MM.1S (cell line): ENCODE measurements around the gene PAXX.

Source experiments
- DNase-seq: peaks from one replicate; pipeline ENCODE4 v3.0.0-alpha.2; 2015
- H2AFZ ChIP-seq: fragments of 300-600 bp; sonication (generic); 2 replicates; pipeline ENCODE4 v1.6.0; 2016; ENCODE audit warnings: antibody characterized with exemption, low read length
- H3F3A ChIP-seq: fragments of 300-600 bp; sonication (generic); 2 replicates; pipeline ENCODE4 v1.6.1; 2016; ENCODE audit warnings: mild to moderate bottlenecking, antibody characterized with exemption, low read length, moderate library complexity, mixed read lengths; ENCODE audit not compliant: insufficient read depth
- H3K27ac ChIP-seq: fragments of 300-600 bp; sonication (generic); 2 replicates; pipeline ENCODE4 v1.5.1; 2016; ENCODE audit warnings: mild to moderate bottlenecking, low read length
- H3K27me3 ChIP-seq: fragments of 300-600 bp; sonication (generic); replicated peaks from 2 replicates; pipeline ENCODE4 v1.6.0; 2016; ENCODE audit warnings: low read length; ENCODE audit not compliant: insufficient read depth
- H3K36me3 ChIP-seq: fragments of 300-600 bp; sonication (generic); replicated peaks from 2 replicates; pipeline ENCODE4 v1.6.1; 2016; ENCODE audit warnings: mild to moderate bottlenecking, low read length, mixed read lengths; ENCODE audit not compliant: insufficient read depth
- H3K4me1 ChIP-seq: fragments of 300-600 bp; sonication (generic); 2 replicates; pipeline ENCODE4 v1.6.1; 2016; ENCODE audit warnings: low read length, mixed read lengths
- H3K4me2 ChIP-seq: fragments of 300-600 bp; sonication (generic); 2 replicates; pipeline ENCODE4 v1.6.0; 2016; ENCODE audit warnings: low read depth, low read length
- H3K4me3 ChIP-seq: fragments of 300-600 bp; sonication (generic); 2 replicates; pipeline ENCODE4 v1.5.1; 2016; ENCODE audit warnings: low read length, mixed read lengths
- H3K79me2 ChIP-seq: fragments of 300-600 bp; sonication (generic); 2 replicates; pipeline ENCODE4 v1.6.1; 2016; ENCODE audit warnings: mixed run types, low read length, mixed read lengths
- H3K9ac ChIP-seq: fragments of 300-600 bp; sonication (generic); 2 replicates; pipeline ENCODE4 v1.6.1; 2016; ENCODE audit warnings: low read length, mixed read lengths
- H3K9me2 ChIP-seq: fragments of 300-600 bp; sonication (generic); replicated peaks from 2 replicates; pipeline ENCODE4 v1.6.1; 2016; ENCODE audit warnings: mild to moderate bottlenecking, low read length, mixed read lengths; ENCODE audit not compliant: insufficient read depth
- H3K9me3 ChIP-seq: fragments of 300-600 bp; sonication (generic); replicated peaks from 2 replicates; pipeline ENCODE4 v1.6.1; 2016; ENCODE audit warnings: mild to moderate bottlenecking, low read length, mixed read lengths; ENCODE audit not compliant: insufficient read depth
- H4K20me1 ChIP-seq: fragments of 300-600 bp; sonication (generic); 2 replicates; pipeline ENCODE4 v1.6.1; 2016; ENCODE audit warnings: mild to moderate bottlenecking, low read length, moderate library complexity, mixed read lengths; ENCODE audit not compliant: insufficient read depth
- CTCF ChIP-seq: fragments of 300-600 bp; sonication (generic); IDR thresholded peaks from 2 replicates; pipeline ENCODE4 v1.5.1; 2016; ENCODE audit warnings: antibody characterized with exemption, low read length, mixed read lengths
- EZH2 ChIP-seq: fragments of 300-600 bp; sonication (generic); optimal IDR thresholded peaks from 2 replicates; pipeline ENCODE3; 2017; ENCODE audit warnings: low read depth, mild to moderate bottlenecking, antibody characterized with exemption, low read length, mixed read lengths
- EZH2phosphoT487 ChIP-seq: fragments of 300-600 bp; sonication (generic); IDR thresholded peaks from 2 replicates; pipeline ENCODE4 v1.6.1; 2018; ENCODE audit warnings: antibody characterized with exemption, low read length

PAXX gene

GRCh38 chr9:136965771-136966484, 26.3 kb upstream of the PAXX start:
- Histone ChIP-seq H4K20me1 (no peaks in the 10 kb centered on the region), H3K27ac (no peak overlapping the region)
- TF ChIP-seq EZH2, result no peak
- TF ChIP-seq CTCF, result no peak
- TF ChIP-seq EZH2phosphoT487, result no peak

DNA sequence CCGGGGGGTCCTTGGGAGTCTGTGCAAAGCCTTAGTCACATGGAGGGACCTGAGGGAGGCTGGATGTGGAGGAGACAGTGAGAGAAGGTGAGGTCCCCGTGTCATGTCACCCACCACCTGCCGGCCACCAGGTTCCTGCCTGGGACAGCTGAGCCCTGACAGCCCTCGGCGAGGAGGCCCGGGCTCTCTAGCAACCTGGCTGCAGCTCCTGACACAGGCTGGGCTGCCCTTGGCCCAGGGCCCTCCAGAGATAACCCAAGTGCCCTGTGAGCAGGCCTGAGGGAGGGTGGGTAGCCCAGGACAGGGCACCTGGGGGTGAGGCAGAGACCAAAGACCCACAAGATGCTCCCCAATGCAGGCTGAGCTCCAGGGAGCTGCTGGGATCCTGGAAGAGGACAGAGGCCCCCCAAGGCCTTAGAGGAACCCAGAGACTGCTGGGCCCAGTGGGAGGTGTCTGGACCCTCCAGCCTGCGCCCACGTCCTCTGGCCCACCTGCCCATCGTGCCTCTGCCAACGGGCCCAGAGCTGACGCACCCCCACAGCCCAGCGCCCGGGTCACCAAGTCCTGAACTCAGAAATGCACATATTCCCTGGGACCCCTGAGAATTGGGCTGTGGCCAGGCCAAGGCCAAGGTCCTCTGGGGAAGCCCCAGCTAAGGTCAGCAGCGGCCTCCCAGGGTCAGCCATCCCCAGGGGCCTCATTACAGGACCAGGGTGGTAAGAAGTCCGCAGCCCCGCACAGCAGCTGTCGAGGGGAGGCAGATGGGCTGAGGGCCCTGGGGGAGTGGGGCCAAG, 23.7 kb upstream of the PAXX start:
- H3K27me3 ChIP-seq, result peaks cover 72% of the 10 kb centered on the region
- no peak overlapping the region for H3K4me3 ChIP-seq
- H3K9me3 ChIP-seq, result no peaks in the 10 kb centered on the region
- no peak for DNase-seq
- no peaks in the 10 kb centered on the region for H3K4me1 ChIP-seq
- no peak overlapping the region for H3K9ac ChIP-seq
- H3K79me2 ChIP-seq, result no peaks in the 10 kb centered on the region
- H3K9me2 ChIP-seq, result no peaks in the 10 kb centered on the region
- no peaks in the 10 kb centered on the region for H4K20me1 ChIP-seq
- H3F3A ChIP-seq, result no peaks in the 10 kb centered on the region
- H3K4me2 ChIP-seq, result no peak overlapping the region
- no peaks in the 10 kb centered on the region for H3K36me3 ChIP-seq
- TF ChIP-seq EZH2phosphoT487, result no peak
- TF ChIP-seq CTCF, result no peak
- TF ChIP-seq EZH2, result no peak
- H3K27ac ChIP-seq, result no peak overlapping the region
- H2AFZ ChIP-seq, result no peak overlapping the region

More at GRCh38 chr9:136965771-136966484, 26.3 kb upstream of the PAXX start:
- Histone ChIP-seq H3K27me3 (peaks cover 72% of the 10 kb centered on the region), H3K9me2 (no peaks in the 10 kb centered on the region), H3K4me2 (no peak overlapping the region), H3K79me2 (no peaks in the 10 kb centered on the region), H3K9me3 (no peaks in the 10 kb centered on the region), H3K9ac (no peak overlapping the region), H3K4me3 (no peak overlapping the region), H3K4me1 (no peaks in the 10 kb centered on the region), H3K36me3 (no peaks in the 10 kb centered on the region), H2AFZ (no peak overlapping the region), H3F3A (no peaks in the 10 kb centered on the region)
- DNase-seq, result peak; percentile 21

DNA sequence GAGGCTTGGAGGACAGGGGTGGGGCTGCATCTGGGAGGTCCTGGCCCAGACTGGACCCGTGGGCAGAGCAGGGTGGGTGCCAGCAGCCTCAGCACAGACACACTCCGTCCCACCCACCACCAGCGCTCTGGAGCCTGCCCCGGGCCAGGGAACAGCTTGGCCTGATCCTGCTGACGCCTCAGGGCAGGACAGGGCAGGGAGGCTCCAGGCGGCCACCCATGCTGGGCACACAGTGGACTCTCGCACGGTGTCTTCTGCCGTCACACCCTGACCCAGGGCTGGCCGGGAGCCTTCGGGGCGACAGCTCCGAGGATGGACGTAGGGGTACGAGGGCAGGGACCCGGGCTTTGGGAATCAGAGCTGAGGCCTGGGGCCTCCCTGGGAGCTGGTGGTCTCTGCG, 23.1 kb upstream of the PAXX start:
- no peaks in the 10 kb centered on the region for H3K9me3 ChIP-seq
- H3K27me3 ChIP-seq, result peaks cover 76% of the 10 kb centered on the region
- H3K4me1 ChIP-seq, result no peaks in the 10 kb centered on the region
- H3K9ac ChIP-seq, result no peak overlapping the region
- no peak overlapping the region for H3K27ac ChIP-seq
- no peaks in the 10 kb centered on the region for H3F3A ChIP-seq
- no peak overlapping the region for H3K4me2 ChIP-seq
- no peaks in the 10 kb centered on the region for H4K20me1 ChIP-seq
- H2AFZ ChIP-seq, result no peak overlapping the region
- H3K36me3 ChIP-seq, result no peaks in the 10 kb centered on the region
- TF ChIP-seq EZH2phosphoT487 (no peak), CTCF (no peak), EZH2 (no peak)
- no peak overlapping the region for H3K4me3 ChIP-seq
- H3K9me2 ChIP-seq, result no peaks in the 10 kb centered on the region
- DNase-seq, result no peak
- no peaks in the 10 kb centered on the region for H3K79me2 ChIP-seq
